Adrenal gland (tissue), 12 donors: ENCODE data around the gene PALMD. TPM values are rescaled to one million over a fixed set of nuclear protein-coding genes. Genes with fewer than 3 reads are reported as not detected.

ENCODE experiments used
- DNase-seq, 7 donors: peaks; one replicate each; pipeline ENCODE4 v3.0.0-alpha.2; 2019 to 2020
- H3K27ac ChIP-seq, 5 donors: fragments of 200-600 bp; sonication (generic) in 4 of 5; 1 replicate in 3 of 5; 2 replicates in 2 of 5; pipeline versions ENCODE4 v1.5.1 to v1.8.0; 2016 to 2020; ENCODE audit warnings: mild to moderate bottlenecking in 1 of 5
- H3K27me3 ChIP-seq: fragments of 200-600 bp; 2 replicates; pipeline ENCODE4 v1.8.0; 2021
- H3K36me3 ChIP-seq, 2 donors: fragments of 200-600 bp; replicated peaks in 1 of 2; 1 replicate in 1 of 2; 2 replicates in 1 of 2; pipeline versions ENCODE4 v1.5.1 to v1.8.0; 2018 to 2022
- H3K4me1 ChIP-seq, 2 donors: fragments of 200-600 bp; replicated peaks in 1 of 2; 1 replicate in 1 of 2; 2 replicates in 1 of 2; pipeline versions ENCODE4 v1.5.1 to v1.8.0; 2018 to 2021
- H3K4me3 ChIP-seq, 4 donors: fragments of 200-600 bp; sonication (generic) in 3 of 4; one replicate each; pipeline ENCODE4 v1.5.1; 2016 to 2018
- H3K9me3 ChIP-seq, 3 donors: fragments of 200-600 bp; sonication (generic) in 1 of 3; replicated peaks in 1 of 3; 1 replicate in 2 of 3; 2 replicates in 1 of 3; pipeline versions ENCODE4 v1.5.1 to v1.8.0; 2016 to 2021
- POLR2A ChIP-seq, 2 donors: fragments of 450-650 bp; IDR thresholded peaks; one replicate each; pipeline ENCODE4 v1.6.1; 2017; ENCODE audit warnings: antibody characterized with exemption in 2 of 2, mild to moderate bottlenecking in 2 of 2, moderate library complexity in 1 of 2
- WGBS, 4 donors: extraction: QIAGEN DNeasy Blood & Tissue Kit in 2 of 4; methylation state at CpG; one replicate each; pipeline versions ENCODE4 v1.1.5 to v1.1.7; 2013 to 2017; 5-methylcytosine and 5-hydroxymethylcytosine counted together
- intact Hi-C, 2 donors: fragments of 100-400 bp; cut with DNase I; formaldehyde crosslinking; loops; one replicate each; pipeline versions ENCODE4 v1.14.1 to v1.15.0; 2022 to 2023
- polyA plus RNA-seq, 3 donors: library from polyadenylated mRNA; stranded (reverse); fragments of 200-250 nt in 2 of 3; fragments of 350-450 nt in 1 of 3; fragmentation: Illumina TruSeq in 1 of 3; extraction: RNeasy Lipid Tissue Mini Kit (QIAGEN cat#74804) in 1 of 3; gene quantifications; one replicate each; pipeline ENCODE4 v1.2.3, GENCODE V29; 2013 to 2014
- total RNA-seq, 9 donors: library from RNA; depleted of rRNA in 4 of 9; stranded (reverse); fragments of >200 nt in 4 of 9; fragments of 120-200 nt in 1 of 9; fragmentation: NEBNext Ultra II Directional in 1 of 9; extraction: Animal tissue kit (Norgen Biotek cat#: 25700) in 1 of 9; gene quantifications; one replicate each; pipeline versions ENCODE4 v1.1.0 to v1.2.4, GENCODE V29; 2013 to 2023
- TF ChIP-seq, protein P1 (sequence below), 6 experiments: fragments of 450-650 bp in 4 of 6; fragments of 200-600 bp in 2 of 6; sonication (generic) in 1 of 6; IDR thresholded peaks; 1 replicate in 5 of 6; 2 replicates in 1 of 6; pipeline versions ENCODE4 v1.5.1 to v1.8.0; 2016 to 2021; ENCODE audit warnings: antibody characterized with exemption in 6 of 6, mild to moderate bottlenecking in 2 of 6, moderate library complexity in 1 of 6
- donor health status: healthy with polysubstance abuse.
- donor health status: Bipolar disorder and iron deficiency.
- donor health status: DM: yes; HTN: yes; CAD: no.
- donor health status: DM: no; HTN: no; CAD: no.
- donor health status: DM: no; HTN: no; CAD: no.
- donor health status: DM: yes; HTN: yes; CAD: no.

Gene PALMD
- total and polyA plus RNA-seq, 12 donors: 35.8 to 189 (median 66.0) TPM

DNA sequence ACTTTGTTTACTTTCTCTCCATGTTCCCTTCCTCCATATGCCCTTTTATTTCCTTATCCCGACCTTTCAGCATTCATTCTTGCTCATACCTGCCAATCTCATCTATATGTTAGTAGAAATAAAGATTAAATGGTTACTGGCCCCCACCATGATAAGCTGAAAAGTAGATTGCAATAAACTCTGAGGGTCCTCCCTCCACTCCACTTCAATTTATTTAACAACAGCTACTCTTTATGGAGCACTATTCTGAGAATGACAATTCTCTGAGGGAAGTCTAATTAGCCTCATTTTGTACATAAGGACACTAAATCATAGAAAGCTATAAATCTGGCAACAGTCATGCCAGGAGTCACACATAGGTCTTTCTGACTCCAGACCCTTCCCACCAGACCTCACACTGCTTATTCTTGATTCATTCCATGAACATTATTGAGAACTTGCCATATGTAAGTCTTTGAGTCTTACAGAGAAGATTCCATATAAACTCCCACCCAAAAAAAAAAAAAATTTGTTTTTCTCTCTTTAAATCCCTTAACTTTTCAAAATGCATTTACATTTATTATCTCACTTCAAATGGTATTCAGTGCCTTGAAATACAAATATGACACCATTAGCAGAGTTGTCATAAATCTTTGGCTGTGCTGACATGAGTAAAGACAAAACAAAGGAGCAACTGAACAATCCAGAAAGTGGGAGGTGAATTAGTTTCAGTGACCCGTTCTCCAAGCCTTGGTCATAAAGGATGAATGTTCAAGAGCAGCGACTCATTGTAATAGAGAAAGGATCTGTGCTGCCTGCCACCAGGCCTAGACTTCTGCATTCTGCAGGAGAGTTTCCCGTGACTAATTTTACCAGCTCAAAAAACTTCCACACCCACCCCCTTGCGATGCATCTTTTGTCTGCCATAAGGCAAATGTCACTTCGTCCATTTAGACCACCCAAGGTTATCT is 28.5 kb downstream of the PALMD start:
- Histone ChIP-seq H3K27me3 (no peaks in the 10 kb centered on the region), H3K4me3 (no peak overlapping the region), H3K9me3 (no peaks in the 10 kb centered on the region), H3K36me3 (peaks cover 0 to 3% of the 10 kb centered on the region in 2 donors), H3K4me1 (peaks cover 37 to 65% of the 10 kb centered on the region in 2 donors), H3K27ac (peak overlapping the region in 3 of 5 donors; percentile 14 to 64 (median 47))
- WGBS, 4 donors: 68 to 81% (median 70%) methylated on average over 6 of the region's 6 CpGs
- intact Hi-C loops: no loop called here
- TF ChIP-seq, protein P1, sequence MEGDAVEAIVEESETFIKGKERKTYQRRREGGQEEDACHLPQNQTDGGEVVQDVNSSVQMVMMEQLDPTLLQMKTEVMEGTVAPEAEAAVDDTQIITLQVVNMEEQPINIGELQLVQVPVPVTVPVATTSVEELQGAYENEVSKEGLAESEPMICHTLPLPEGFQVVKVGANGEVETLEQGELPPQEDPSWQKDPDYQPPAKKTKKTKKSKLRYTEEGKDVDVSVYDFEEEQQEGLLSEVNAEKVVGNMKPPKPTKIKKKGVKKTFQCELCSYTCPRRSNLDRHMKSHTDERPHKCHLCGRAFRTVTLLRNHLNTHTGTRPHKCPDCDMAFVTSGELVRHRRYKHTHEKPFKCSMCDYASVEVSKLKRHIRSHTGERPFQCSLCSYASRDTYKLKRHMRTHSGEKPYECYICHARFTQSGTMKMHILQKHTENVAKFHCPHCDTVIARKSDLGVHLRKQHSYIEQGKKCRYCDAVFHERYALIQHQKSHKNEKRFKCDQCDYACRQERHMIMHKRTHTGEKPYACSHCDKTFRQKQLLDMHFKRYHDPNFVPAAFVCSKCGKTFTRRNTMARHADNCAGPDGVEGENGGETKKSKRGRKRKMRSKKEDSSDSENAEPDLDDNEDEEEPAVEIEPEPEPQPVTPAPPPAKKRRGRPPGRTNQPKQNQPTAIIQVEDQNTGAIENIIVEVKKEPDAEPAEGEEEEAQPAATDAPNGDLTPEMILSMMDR (IDR thresholded peaks at IDR 0.05): no peak
- no peak for TF ChIP-seq POLR2A (IDR thresholded peaks at IDR 0.05)
- DNase-seq: no peak

DNA sequence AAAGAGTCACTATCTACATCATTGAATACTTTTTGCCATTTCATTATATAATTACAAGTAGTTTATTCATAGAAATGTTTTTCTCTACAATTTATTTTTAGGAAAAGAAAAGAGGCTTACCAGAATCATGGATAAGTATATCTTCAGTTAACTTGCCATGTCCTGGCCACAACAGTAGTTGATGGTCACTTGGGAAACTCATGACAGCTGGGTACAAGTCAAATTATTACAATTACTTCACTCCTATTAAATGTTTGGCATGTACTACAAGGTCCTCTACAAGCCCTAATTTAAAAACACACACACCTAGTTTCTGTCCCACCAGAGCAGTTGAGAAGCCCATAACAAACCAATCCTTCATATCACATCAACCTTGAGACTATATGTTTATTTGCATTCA is 29.4 kb downstream of the PALMD start:
- H3K4me1 ChIP-seq: peaks cover 33 to 73% of the 10 kb centered on the region in 2 donors
- H3K27me3 ChIP-seq: no peaks in the 10 kb centered on the region
- no peak for DNase-seq
- no peak overlapping the region for H3K27ac ChIP-seq
- TF ChIP-seq, protein P1 (IDR thresholded peaks at IDR 0.05): no peak
- TF ChIP-seq POLR2A (IDR thresholded peaks at IDR 0.05): no peak
- intact Hi-C loops: no loop called here
- no peaks in the 10 kb centered on the region for H3K9me3 ChIP-seq
- H3K4me3 ChIP-seq: no peak overlapping the region
- H3K36me3 ChIP-seq: peaks cover 0 to 3% of the 10 kb centered on the region in 2 donors

DNA sequence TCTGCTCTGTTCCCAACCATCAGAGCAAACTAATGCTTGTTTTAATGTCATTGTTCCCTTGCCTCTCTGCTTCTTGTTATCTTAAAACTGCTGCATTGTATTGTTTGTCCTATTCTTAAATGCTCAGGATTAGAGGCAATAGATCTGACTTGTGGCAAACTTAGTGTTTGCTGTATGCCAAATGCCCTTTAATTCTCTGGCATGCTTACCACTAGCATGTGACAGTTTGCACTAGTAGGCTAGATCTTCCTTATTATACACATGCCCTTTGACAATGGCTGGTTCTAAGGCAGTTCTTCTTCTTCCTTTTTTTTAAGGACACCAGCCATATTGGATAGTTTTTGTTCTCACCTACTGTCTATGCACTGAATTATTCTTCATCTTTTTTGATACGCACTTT is 30.1 kb downstream of the PALMD start:
- intact Hi-C loops: no loop called here
- Histone ChIP-seq H3K9me3 (no peaks in the 10 kb centered on the region), H3K27ac (no peak overlapping the region), H3K4me1 (peaks cover 33 to 69% of the 10 kb centered on the region in 2 donors), H3K27me3 (no peaks in the 10 kb centered on the region), H3K36me3 (peaks cover 0 to 3% of the 10 kb centered on the region in 2 donors), H3K4me3 (no peak overlapping the region)
- no peak for DNase-seq
- TF ChIP-seq POLR2A (IDR thresholded peaks at IDR 0.05): no peak
- TF ChIP-seq, protein P1 (IDR thresholded peaks at IDR 0.05): no peak
- 97 to 100% (median 98%) methylated on average over 1 of the region's 1 CpG for WGBS, 4 donors

DNA sequence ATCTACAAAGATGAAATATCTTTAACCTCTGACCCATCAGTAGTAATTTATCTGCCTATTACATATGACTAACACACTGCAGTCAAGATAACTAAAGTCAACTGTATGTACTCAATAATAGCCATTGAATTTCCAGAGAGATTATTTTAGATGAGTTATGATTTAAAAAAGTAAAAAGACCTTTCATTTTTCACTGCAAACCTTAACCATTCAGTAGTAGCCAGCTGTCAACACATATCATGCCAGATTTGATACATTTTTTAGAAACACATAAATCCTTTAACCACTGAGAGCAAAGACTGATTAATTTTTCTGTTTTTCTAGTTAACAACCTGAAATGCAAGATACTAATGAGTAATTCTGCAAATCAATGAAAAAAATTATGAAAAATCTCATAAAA is 31.0 kb downstream of the PALMD start:
- no peak for TF ChIP-seq POLR2A (IDR thresholded peaks at IDR 0.05)
- TF ChIP-seq, protein P1 (IDR thresholded peaks at IDR 0.05): no peak
- Histone ChIP-seq H3K4me1 (peaks cover 29 to 60% of the 10 kb centered on the region in 2 donors), H3K9me3 (no peaks in the 10 kb centered on the region), H3K36me3 (peaks cover 0 to 10% of the 10 kb centered on the region in 2 donors), H3K27ac (peak overlapping the region in 1 of 5 donors; percentile 5), H3K4me3 (no peak overlapping the region), H3K27me3 (no peaks in the 10 kb centered on the region)
- DNase-seq: no peak
- intact Hi-C loops: no loop called here
